GM19238 (cell line): ENCODE data around the gene CCDC142.
"Not testable (repeated sequence)": the region's sequence is repeated elsewhere in the genome, so short reads cannot be mapped to it uniquely, and the experiment has no call there.

Experiments
- DNase-seq: peaks from one replicate; pipeline ENCODE4 v3.0.0; 2011; ENCODE audit warnings: low spot score; ENCODE audit not compliant: insufficient read length

CCDC142 gene

DNA sequence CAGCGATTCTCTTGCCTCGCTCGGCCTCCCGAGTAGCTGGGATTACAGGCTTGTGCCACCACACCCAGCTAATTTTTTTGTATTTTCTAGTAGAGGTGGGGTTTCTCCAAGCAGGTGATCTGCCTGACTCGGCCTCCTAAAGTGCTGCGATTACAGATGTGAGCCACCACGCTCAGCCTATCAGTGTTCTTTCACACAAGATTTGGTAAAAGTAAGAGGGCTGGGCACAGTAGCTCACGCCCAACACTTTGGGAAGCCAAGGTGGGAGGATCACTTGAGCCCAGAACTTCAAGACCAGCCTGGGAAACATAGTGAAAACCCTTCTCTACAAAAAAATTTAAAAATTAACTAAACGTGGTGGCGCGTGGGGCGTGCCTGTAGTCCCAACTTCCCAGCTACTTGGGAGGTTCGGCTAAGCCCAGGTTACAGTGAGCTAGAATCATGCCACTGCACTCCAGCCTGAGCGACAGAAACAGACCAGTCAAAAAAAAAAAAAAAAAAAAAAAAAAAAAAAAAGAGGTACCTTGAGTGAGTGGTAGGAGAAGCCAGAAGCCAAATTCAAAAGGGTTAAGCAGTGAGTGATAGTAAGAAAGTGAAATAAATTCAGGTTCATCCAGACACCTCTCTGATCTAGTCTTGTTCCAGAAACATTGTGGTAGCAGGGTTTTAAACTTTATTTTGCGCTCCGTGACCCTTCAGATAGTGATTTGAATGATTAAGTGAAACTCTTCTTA is 11.3 kb downstream of the CCDC142 start:
- DNase-seq: no peak

DNA sequence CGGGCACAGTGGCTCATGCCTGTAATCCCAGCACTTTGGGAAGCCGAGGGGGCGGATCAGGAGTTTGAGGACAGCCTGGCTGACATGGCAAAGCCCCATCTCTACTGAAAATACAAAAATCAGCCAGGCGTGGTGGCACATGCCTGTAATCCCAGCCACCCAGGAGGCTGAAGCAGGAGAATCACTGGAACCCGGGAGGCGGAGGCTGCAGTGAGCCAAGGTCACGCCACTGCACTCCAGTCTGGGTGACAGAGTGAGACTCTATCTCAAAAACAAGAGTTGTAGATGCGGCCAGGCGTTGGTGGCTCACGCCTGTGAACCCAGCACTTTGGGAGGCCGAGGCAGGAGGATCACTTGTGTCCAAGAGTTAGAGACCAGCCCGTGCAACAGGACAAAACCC is 12.1 kb downstream of the CCDC142 start:
- not testable (repeated sequence) for DNase-seq

DNA sequence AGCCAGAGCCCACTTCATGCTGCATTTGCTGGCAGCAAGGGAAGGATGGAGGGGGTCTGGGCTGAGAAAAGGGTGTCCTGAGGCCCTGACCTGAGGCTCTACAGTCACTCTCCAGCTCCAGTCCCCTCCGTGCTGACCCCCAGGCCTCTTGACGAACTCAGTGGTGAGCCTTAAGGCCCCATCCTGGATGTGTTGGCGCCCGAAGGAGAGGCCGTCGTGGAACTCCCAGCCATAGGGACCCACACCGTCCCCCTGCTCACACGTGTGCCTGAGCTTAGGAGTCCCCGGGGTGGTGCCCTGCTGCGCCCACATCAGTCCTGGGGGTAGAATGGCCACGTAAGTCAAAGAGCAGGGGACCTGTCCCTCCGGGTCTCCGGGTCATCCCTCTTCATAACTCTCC is 18.4 kb downstream of the CCDC142 start:
- DNase-seq: no peak

GRCh38 chr2:74462786-74463105 is 20.1 kb downstream of the CCDC142 start:
- no peak for DNase-seq

DNA sequence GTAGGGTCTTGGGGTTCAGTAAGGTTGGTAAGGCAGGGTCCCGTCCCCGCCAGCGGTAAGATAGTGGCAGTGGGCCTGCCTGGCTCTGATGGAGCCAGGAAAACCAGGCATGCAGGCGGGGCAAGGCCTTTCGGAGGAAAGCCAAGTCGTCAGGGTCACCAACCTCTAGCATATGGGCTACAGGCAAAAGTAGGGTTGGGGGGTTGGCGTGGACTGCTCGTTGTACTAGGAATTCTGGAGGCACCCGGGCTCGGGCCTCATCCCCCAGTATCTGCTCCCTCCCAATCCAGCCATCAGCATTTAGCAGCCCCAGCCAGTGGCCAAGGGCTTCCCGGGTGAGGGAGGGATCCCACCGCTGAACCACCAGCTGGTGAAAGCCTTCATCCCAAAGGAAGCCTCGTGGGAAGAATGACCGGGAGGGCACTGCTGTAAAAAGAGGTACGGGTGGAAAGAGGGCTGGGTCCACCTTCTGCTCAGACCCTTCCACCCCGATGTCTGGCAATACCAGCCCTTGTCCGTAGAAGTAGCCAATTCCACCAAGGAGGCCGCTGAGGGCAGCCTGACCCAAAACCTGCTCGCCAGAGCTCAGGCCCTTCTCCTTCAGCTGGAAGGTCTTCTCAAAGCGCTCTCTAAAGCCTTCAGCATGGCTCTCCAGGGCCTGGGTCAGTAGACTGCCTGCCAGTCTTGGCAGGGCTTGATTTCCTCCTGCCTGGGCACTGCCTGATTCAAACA is 20.6 kb downstream of the CCDC142 start:
- DNase-seq: no peak

- DNase-seq: no peak
These were observed 21.4 kb downstream of the CCDC142 start for GRCh38 chr2:74461187-74462053.

- DNase-seq: not testable (repeated sequence)
These were observed 22.6 kb downstream of the CCDC142 start for GRCh38 chr2:74460187-74460586.

- not testable (repeated sequence) for DNase-seq
These were observed 23.2 kb downstream of the CCDC142 start for GRCh38 chr2:74459503-74460118.

DNA sequence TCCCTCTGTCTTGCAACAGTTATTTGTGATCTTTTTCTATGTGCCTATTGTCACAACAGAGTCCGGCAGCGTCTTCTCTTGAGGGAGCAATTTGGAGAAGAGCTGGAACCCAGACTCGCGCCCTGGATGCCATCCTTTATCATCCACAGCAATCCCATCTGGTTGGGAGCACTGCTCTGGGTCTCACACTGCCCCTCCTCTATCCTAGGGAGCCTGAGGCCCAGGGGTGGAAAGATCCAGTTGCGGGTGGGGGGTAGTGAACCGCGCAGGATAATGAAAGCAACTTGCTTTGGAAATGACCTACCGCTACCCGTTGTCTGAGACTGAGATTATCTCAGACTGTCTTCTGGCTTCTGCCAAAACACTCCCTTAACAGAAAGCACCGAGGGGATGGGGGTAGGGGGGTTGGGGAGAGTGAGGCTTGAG is 23.8 kb downstream of the CCDC142 start:
- DNase-seq: no peak

- DNase-seq: peak; percentile 91
These were observed 24.5 kb downstream of the CCDC142 start, which contains the start of gene WBP1 for GRCh38 chr2:74458132-74458937. Gene WBP1 (plus strand): TSS chr2:74458438. CDS start chr2:74458603, 165 bp downstream.

DNA sequence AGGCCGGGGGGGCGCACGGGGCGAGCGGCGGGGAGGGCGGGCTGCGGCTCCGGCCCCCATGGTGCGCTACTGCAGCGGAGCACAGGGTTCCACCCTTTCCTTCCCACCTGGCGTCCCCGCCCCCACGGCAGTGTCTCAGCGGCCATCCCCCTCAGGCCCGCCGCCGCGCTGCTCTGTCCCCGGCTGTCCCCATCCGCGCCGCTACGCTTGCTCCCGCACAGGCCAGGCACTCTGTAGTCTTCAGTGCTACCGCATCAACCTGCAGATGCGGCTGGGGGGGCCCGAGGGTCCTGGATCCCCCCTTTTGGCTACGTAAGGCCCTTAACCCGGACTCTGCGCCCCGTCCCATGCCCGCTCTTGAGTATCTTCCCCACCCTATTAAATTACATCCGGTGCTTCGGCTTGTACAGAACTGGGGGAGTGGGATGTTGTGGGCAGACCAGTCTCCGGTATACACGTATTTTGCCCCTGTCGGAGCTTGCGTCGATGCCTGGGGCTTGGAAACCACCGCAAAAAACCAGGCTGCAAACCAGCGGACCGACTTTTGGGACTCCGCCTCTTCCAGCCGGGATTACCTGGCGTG is 25.2 kb downstream of the CCDC142 start:
- DNase-seq: peak; percentile 37

DNA sequence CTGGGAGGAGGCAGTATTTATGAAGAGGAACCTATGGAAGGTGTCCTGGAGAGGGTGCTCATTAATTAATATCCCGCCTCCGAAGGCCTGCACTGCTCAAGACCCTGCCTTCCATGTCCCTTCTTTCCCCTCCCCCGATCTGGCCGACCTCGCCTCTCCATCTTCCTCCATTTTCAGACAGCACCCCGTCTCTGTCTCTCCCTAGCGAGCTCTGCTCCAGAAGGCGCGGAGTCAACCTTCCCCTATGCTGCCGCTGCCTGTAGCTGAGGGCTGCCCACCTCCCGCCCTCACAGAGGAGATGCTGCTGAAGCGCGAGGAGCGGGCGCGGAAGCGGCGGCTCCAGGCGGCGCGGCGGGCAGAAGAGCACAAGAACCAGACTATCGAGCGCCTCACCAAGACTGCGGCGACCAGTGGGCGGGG is 25.7 kb downstream of the CCDC142 start:
- DNase-seq: no peak

GRCh38 chr2:74454654-74455511 is 27.9 kb downstream of the CCDC142 start, which contains the start of gene INO80B:
Gene INO80B (plus strand): TSS chr2:74455087. CDS start chr2:74455117, 30 bp downstream.
- peak; percentile 74 for DNase-seq

- DNase-seq: no peak
These were observed 32.1 kb downstream of the CCDC142 start for GRCh38 chr2:74450570-74451190.

DNA sequence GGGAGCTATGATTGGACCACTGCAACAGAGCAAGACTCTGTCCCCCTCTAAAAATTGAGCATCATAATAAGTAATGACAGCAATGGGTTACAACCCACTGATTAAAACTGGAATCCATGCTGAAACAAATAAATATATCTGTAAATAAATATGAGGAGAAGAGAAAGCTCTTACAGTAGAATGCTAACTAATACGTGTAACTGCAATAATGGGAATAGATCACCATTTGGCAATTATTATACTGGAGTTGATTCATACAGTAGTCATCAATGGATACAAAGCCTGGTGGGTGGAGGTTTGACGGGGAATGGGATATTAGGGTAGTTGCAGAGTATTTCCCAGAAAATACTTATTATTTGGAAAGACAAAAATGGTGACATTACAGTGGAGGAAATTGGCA is 34.0 kb downstream of the CCDC142 start:
- DNase-seq: no peak

GRCh38 chr2:74447230-74447999 is 35.4 kb downstream of the CCDC142 start:
- DNase-seq: no peak

DNA sequence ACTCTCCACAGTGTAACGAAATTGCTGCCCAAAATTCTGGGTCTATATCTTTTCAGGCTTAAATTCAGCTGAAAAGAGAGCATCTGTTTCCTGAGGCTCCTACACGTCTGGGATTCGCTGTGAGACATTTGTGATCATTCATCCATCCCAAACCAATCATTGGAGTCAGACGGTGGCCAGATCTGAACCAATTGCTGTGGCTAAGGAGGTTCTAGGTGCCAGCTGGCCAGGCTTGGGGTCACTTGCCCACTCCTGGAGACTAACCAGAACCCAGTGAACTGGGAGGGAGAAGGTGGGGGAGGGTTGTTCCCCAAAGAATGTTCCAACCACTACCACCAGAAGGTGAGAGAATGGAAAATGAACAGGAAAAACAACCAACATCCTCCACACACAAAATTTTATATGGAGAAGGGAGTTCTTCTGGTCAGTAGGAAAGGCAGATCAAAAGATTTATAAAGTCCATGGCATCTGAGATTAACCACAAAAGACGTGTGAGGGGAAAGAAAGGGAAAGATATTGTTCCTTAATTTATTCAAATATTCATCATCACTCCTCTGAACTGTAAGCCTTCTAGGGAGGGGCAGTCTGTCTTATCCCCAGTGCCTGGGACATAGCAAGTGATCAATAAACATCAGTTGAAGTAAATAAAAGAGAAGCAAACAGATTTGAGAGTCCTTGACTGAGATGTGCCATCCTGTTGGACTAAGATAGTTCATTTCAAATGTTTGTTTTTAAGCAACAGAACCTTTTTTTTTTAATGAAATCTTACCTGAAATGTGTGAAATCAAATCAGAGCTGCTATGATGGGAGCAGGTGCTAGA is 38.1 kb downstream of the CCDC142 start:
- no peak for DNase-seq
